ENCODE results near the gene OR51V1. TPM values are rescaled to one million over a fixed set of nuclear protein-coding genes. Genes with fewer than 3 reads are reported as not detected.

The OR51V1 gene
- total RNA-seq, 1 experiment from 2014 or later = not detected

- intact Hi-C loops (cut with micrococcal nuclease; ENCODE audit: unreplicated experiment) = no loop called here
- POLR2A ChIA-PET (ENCODE audit: unreplicated experiment) = no interaction called here
- H3K9me2 ChIP-seq (ENCODE audit: insufficient read depth) = no peaks in the 10 kb centered on the region
- CTCF ChIA-PET = interaction anchor here (0.7 kb wide), 1 partner anchor 575 kb away, joined by 8 read pairs; no protein-coding TSS in a partner anchor
- BruUV-seq (replicated peaks) = no TSS peak
- no peak overlapping the region for H3K4me2 ChIP-seq
- no peak for DNase-seq
- H3K79me2 ChIP-seq (ENCODE audit: low read depth) = no peaks in the 10 kb centered on the region
- H3F3A ChIP-seq (ENCODE audit: insufficient read depth, low read depth) = no peaks in the 10 kb centered on the region
- H3K36me3 ChIP-seq (ENCODE audit: low read depth) = no peaks in the 10 kb centered on the region
- TF ChIP-seq CTCF (conservative IDR thresholded peaks at IDR 0.05) (no peak), EZH2 (IDR thresholded peaks at IDR 0.05; ENCODE audit: low read depth) (no peak)
- no peaks in the 10 kb centered on the region for H3K9me3 ChIP-seq (ENCODE audit: insufficient read depth, low read depth)
- no peaks in the 10 kb centered on the region for H3K4me1 ChIP-seq (replicated peaks; ENCODE audit: insufficient read depth)
- H3K27ac ChIP-seq = no peak overlapping the region
- no peak overlapping the region for H2AFZ ChIP-seq
- H3K27me3 ChIP-seq (ENCODE audit: insufficient read depth, low read depth) = no peaks in the 10 kb centered on the region
- no peaks in the 10 kb centered on the region for H4K20me1 ChIP-seq (ENCODE audit: insufficient read depth)
- H3K4me3 ChIP-seq = no peak overlapping the region
Observed at GRCh38 chr11:5196731-5197130, 3.8 kb downstream of the OR51V1 start.

DNA sequence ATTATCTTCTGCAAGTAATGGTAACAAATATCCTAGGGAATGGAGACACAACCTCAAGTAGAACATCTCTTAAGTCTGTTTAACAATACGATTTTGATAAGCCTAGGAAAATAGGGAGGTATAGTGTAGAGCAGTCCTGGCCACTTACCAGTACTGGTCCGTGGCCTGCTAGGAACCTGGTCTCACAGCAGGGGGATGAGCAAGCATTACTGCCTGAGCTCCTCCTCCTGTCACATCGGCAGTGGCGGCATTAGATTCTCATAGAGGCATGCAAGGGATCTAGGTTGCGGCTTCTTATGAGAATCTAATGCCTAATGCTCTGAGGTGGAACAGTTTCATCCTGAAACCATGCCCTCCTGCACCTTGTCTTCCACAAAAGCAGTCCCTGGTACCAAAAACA lies 4.4 kb downstream of the OR51V1 start:
- Histone ChIP-seq H3K79me2 (ENCODE audit: low read depth) (no peaks in the 10 kb centered on the region), H3K4me1 (replicated peaks; ENCODE audit: insufficient read depth) (no peaks in the 10 kb centered on the region), H4K20me1 (ENCODE audit: insufficient read depth) (no peaks in the 10 kb centered on the region), H3F3A (ENCODE audit: insufficient read depth, low read depth) (no peaks in the 10 kb centered on the region), H3K9me2 (ENCODE audit: insufficient read depth) (no peaks in the 10 kb centered on the region), H3K27ac (no peak overlapping the region), H3K4me2 (no peak overlapping the region), H3K9me3 (ENCODE audit: insufficient read depth, low read depth) (no peaks in the 10 kb centered on the region), H3K27me3 (ENCODE audit: insufficient read depth, low read depth) (no peaks in the 10 kb centered on the region), H3K4me3 (no peak overlapping the region), H3K36me3 (ENCODE audit: low read depth) (no peaks in the 10 kb centered on the region), H2AFZ (no peak overlapping the region)
- ChIA-PET CTCF (no interaction called here), POLR2A (ENCODE audit: unreplicated experiment) (no interaction called here)
- no peak for DNase-seq
- TF ChIP-seq EZH2 (IDR thresholded peaks at IDR 0.05; ENCODE audit: low read depth) (no peak), CTCF (conservative IDR thresholded peaks at IDR 0.05) (no peak)
- intact Hi-C loops (cut with micrococcal nuclease; ENCODE audit: unreplicated experiment) = no loop called here
- no TSS peak for BruUV-seq (replicated peaks)

DNA sequence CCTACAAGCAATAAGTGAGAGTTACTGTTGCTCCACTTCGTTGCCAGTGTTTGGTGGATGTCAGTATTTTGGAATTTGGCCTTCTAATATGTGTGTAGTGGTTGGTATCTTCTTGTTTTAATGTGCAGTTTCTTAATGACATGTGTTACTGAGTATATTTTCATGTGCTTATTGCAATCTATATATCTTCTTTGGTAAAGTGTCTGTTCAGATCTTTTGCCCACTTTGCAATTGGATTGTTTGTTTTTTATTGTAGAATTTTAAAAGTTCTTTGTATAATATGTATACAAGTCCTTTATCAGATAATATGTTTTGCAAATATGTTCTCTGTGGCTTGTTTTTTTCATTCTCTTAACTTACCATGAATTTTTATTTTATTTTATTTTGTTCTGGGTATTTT lies 7.7 kb downstream of the OR51V1 start:
- Histone ChIP-seq H3K27me3 (ENCODE audit: insufficient read depth, low read depth) (no peaks in the 10 kb centered on the region), H3K36me3 (ENCODE audit: low read depth) (no peaks in the 10 kb centered on the region), H3K9me3 (ENCODE audit: insufficient read depth, low read depth) (no peaks in the 10 kb centered on the region), H3K4me3 (no peak overlapping the region), H4K20me1 (ENCODE audit: insufficient read depth) (no peaks in the 10 kb centered on the region), H3K79me2 (ENCODE audit: low read depth) (no peaks in the 10 kb centered on the region), H3K4me2 (no peak overlapping the region), H3K4me1 (replicated peaks; ENCODE audit: insufficient read depth) (no peaks in the 10 kb centered on the region), H2AFZ (no peak overlapping the region), H3F3A (ENCODE audit: insufficient read depth, low read depth) (no peaks in the 10 kb centered on the region), H3K27ac (no peak overlapping the region), H3K9me2 (ENCODE audit: insufficient read depth) (no peaks in the 10 kb centered on the region)
- ChIA-PET POLR2A (ENCODE audit: unreplicated experiment) (no interaction called here), CTCF (no interaction called here)
- DNase-seq = no peak
- intact Hi-C loops (cut with micrococcal nuclease; ENCODE audit: unreplicated experiment) = no loop called here
- BruUV-seq (replicated peaks) = no TSS peak
- no peak for TF ChIP-seq EZH2 (IDR thresholded peaks at IDR 0.05; ENCODE audit: low read depth)
- TF ChIP-seq CTCF (conservative IDR thresholded peaks at IDR 0.05) = no peak

Measured in PC-9 (cell line).